Neural crest cell (in vitro differentiated cells): ENCODE measurements around the gene CEP63. TPM values are rescaled to one million over a fixed set of nuclear protein-coding genes. Genes with fewer than 3 reads are reported as not detected.

Experiments used
- DNase-seq: peaks from one replicate; pipeline ENCODE4 v3.0.0; 2021; ENCODE audit warnings: low read depth, mixed read lengths, low spot score
- H3K27ac Mint-ChIP-seq: one replicate; pipeline ENCODE4 v1.8.0; 2021; ENCODE audit warnings: mild to moderate bottlenecking, mixed read lengths; ENCODE audit not compliant: unreplicated experiment
- H3K27me3 Mint-ChIP-seq: 2 replicates; pipeline ENCODE4 v1.8.0; 2021; ENCODE audit warnings: low read depth, mild to moderate bottlenecking, mixed read lengths
- H3K36me3 Mint-ChIP-seq: 2 replicates; pipeline ENCODE4 v1.8.0; 2021; ENCODE audit warnings: low read depth, mild to moderate bottlenecking, mixed read lengths
- H3K4me1 Mint-ChIP-seq: 2 replicates; pipeline ENCODE4 v1.8.0; 2021; ENCODE audit warnings: mixed read lengths
- H3K4me3 Mint-ChIP-seq: one replicate; pipeline ENCODE4 v1.8.0; 2021; ENCODE audit warnings: mild to moderate bottlenecking, mixed read lengths
- H3K9me3 Mint-ChIP-seq: 2 replicates; pipeline ENCODE4 v1.8.0; 2021; ENCODE audit warnings: mixed read lengths
- total RNA-seq: library from RNA; stranded (reverse); gene quantifications from 2 replicates; pipeline ENCODE4 v1.2.1, GENCODE V29; 2021
- TF ChIP-seq, protein P1 (sequence below): fragments of 200-600 bp; sonication (generic); conservative IDR thresholded peaks from 2 replicates; pipeline ENCODE4 v1.5.0; 2021; ENCODE audit warnings: antibody characterized with exemption, mild to moderate bottlenecking

Gene CEP63
- total RNA-seq, 1 donor from 2014 or later = 27.0 TPM

DNA sequence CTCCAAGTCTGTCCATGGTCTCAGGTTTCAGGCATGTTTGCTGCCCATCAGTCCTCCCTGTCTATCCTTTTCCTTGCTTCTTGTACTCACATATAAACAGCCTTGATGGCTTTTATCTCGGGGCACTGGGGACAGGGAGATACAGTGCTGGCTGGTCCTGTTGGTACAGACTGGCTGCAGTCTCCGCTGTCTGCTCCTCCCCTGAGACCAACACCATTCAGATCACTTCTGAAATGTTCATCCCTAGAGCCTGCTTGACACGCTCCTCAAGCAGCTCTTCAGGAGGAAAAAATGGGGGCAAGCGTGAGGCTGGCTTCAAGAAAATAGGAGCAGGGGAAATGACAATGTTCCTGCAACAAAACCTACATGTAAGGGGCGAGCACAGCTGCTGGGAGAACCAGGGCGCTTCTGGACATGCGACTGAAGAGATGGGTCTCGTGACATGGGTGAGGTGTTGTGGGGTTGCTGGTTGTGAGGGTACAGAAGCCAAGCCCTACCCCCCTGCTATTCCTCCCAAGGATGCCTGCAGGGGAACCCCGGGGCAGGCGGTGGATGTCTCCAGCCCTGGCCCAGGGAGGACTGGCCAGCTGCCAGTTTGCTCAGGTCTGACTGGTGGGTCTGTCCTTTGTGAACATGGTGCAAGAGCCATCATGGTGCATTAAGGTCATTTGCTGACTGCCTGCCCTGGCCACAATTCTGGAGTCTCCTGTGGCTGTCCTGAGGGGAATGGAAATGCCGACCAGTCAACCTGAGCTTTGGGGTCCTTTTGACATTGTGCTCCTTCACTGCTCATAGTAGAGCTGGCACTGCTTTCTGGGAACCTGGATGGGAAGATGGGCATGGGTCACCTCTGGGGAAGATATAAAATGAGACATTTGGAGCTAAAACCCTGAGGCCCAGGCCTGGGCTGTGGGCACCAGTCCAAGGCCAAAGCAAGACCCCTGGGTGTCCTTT lies 124.9 kb downstream of the CEP63 start:
- DNase-seq = no peak
- Mint-ChIP-seq H3K27ac (no peak overlapping the region), H3K36me3 (no peaks in the 10 kb centered on the region), H3K4me3 (no peak overlapping the region), H3K9me3 (no peaks in the 10 kb centered on the region), H3K27me3 (no peaks in the 10 kb centered on the region), H3K4me1 (peaks cover 4% of the 10 kb centered on the region)
- TF ChIP-seq, protein P1, sequence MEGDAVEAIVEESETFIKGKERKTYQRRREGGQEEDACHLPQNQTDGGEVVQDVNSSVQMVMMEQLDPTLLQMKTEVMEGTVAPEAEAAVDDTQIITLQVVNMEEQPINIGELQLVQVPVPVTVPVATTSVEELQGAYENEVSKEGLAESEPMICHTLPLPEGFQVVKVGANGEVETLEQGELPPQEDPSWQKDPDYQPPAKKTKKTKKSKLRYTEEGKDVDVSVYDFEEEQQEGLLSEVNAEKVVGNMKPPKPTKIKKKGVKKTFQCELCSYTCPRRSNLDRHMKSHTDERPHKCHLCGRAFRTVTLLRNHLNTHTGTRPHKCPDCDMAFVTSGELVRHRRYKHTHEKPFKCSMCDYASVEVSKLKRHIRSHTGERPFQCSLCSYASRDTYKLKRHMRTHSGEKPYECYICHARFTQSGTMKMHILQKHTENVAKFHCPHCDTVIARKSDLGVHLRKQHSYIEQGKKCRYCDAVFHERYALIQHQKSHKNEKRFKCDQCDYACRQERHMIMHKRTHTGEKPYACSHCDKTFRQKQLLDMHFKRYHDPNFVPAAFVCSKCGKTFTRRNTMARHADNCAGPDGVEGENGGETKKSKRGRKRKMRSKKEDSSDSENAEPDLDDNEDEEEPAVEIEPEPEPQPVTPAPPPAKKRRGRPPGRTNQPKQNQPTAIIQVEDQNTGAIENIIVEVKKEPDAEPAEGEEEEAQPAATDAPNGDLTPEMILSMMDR = no peak

DNA sequence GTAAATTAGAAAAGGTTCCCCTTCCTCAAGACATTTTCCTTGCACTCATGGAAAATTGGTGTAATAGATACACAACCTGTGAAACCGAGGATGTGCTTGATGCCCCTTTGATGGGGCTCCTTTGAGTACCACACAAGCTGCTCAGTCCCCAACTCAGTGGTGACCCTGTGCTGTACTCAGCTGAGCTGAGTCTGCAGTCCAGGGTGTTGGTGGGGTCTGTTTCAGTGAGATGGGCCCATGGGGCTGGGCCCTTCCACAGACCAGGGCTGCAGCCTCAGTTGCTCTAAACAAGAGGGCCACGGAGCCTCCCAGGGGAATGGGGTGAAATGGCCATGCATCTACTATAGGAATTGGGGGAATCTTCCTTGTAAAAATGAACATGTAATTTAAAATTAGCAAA lies 125.7 kb downstream of the CEP63 start:
- DNase-seq = no peak
- Mint-ChIP-seq H3K4me3 (no peak overlapping the region), H3K27ac (no peak overlapping the region), H3K36me3 (no peaks in the 10 kb centered on the region), H3K27me3 (no peaks in the 10 kb centered on the region), H3K9me3 (no peaks in the 10 kb centered on the region), H3K4me1 (no peaks in the 10 kb centered on the region)
- TF ChIP-seq, protein P1 = no peak

DNA sequence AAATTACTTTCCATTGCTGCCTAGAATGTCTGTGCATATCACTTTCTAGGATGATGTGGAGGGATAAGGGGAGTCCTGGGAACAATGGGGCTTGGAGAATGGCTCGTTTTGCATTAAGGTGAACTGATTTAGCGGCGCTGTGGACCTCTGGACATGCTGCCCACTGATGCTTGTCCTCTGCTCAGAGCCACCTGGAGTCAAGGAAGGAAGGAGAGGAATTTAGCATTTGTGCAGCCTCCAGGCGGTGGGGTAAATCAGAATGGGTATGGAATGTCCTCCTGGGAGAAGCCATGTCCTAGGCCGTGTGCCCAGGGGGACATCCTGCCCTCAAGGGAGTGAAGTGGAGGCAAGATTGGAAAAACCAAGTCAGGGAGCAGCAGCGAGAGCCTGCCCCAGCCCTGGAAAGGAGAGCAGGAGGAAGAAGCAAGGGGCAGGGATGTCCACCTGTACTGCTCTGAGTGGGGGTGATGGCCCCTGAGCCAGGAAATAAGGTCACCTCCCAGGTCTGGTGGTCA lies 127.2 kb downstream of the CEP63 start:
- H3K9me3 Mint-ChIP-seq = no peaks in the 10 kb centered on the region
- TF ChIP-seq, protein P1 = no peak
- no peaks in the 10 kb centered on the region for H3K27me3 Mint-ChIP-seq
- H3K4me1 Mint-ChIP-seq = no peaks in the 10 kb centered on the region
- H3K4me3 Mint-ChIP-seq = no peak overlapping the region
- DNase-seq = no peak
- H3K27ac Mint-ChIP-seq = peak overlapping the region; percentile 66
- no peaks in the 10 kb centered on the region for H3K36me3 Mint-ChIP-seq

DNA sequence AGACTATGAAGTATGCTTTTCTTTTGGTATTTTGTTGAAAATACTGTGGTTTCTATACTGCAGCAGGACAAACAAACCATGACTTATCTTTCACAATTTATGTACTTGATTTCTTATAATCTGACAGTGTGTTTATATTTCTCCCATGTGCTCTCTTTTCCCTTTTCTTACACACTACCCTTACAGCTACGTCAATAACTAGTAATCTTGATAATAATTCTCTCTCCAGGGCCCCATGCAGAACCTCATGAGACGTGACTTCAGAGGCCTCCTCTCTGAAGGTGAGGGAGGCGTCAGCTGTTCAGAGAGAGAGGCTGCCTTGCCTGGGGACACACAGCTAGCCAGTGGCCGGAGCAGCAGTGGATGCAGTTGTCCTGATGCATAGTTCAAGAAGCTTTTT lies 129.1 kb downstream of the CEP63 start:
- TF ChIP-seq, protein P1 = no peak
- DNase-seq = no peak
- H3K36me3 Mint-ChIP-seq = no peaks in the 10 kb centered on the region

DNA sequence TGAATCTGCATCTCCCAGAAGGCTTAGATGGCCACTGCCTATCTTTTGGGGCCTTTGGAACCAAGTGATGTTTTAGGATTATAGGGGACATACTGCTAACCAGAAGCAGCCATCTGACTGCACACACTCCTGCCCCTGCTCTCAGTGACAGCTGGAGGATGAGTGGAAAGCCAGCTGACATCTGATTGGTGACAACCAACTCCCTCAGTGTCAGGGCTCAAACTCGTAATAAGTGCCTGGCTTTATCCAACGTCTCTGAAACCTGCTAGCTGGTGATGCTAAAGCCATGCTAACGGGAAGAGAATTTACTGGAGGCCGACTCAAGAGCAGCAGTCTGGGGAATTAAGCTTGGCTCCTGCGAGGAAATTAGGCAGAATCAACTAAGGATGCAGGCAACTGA lies 129.9 kb downstream of the CEP63 start:
- no peaks in the 10 kb centered on the region for H3K36me3 Mint-ChIP-seq
- no peaks in the 10 kb centered on the region for H3K27me3 Mint-ChIP-seq
- H3K27ac Mint-ChIP-seq = no peak overlapping the region
- peaks cover 8% of the 10 kb centered on the region for H3K4me1 Mint-ChIP-seq
- TF ChIP-seq, protein P1 = no peak
- no peak for DNase-seq
- no peak overlapping the region for H3K4me3 Mint-ChIP-seq
- H3K9me3 Mint-ChIP-seq = no peaks in the 10 kb centered on the region

More for the DNA sequence above, 129.1 kb downstream of the CEP63 start:
- peaks cover 8% of the 10 kb centered on the region for H3K4me1 Mint-ChIP-seq
- H3K4me3 Mint-ChIP-seq = no peak overlapping the region
- no peaks in the 10 kb centered on the region for H3K27me3 Mint-ChIP-seq
- no peaks in the 10 kb centered on the region for H3K9me3 Mint-ChIP-seq
- peak overlapping the region; percentile 21 for H3K27ac Mint-ChIP-seq
